ENCODE data around the gene CCL24.
"Not testable (repeated sequence)": the region's sequence is repeated elsewhere in the genome, so short reads cannot be mapped to it uniquely, and the experiment has no call there.

Gene CCL24

GRCh38 chr7:75813781-75814236 is at the start of gene CCL24:
CCL24 (minus strand) TSS chr7:75813806; CDS start chr7:75813715, 91 bp downstream.
- DNase-seq (ENCODE audit: low spot score): no peak

GRCh38 chr7:75861636-75862035 is 48.0 kb upstream of the CCL24 start:
- DNase-seq (ENCODE audit: low spot score): no peak

- no peak for DNase-seq (ENCODE audit: low spot score)
Measured at GRCh38 chr7:75858410-75858809, 44.8 kb upstream of the CCL24 start.

GRCh38 chr7:75856536-75856935 is 42.9 kb upstream of the CCL24 start:
- DNase-seq (ENCODE audit: low spot score): no peak

- DNase-seq (ENCODE audit: low spot score): not testable (repeated sequence)
Measured at GRCh38 chr7:75854813-75855345, 41.3 kb upstream of the CCL24 start.

- no peak for DNase-seq (ENCODE audit: low spot score)
Measured at GRCh38 chr7:75854233-75854632, 40.6 kb upstream of the CCL24 start.

GRCh38 chr7:75850235-75850634 is 36.6 kb upstream of the CCL24 start:
- DNase-seq (ENCODE audit: low spot score): no peak

GRCh38 chr7:75849573-75849972 is 36.0 kb upstream of the CCL24 start:
- DNase-seq (ENCODE audit: low spot score): no peak

- no peak for DNase-seq (ENCODE audit: low spot score)
Measured at GRCh38 chr7:75847707-75848106, 34.1 kb upstream of the CCL24 start.

GRCh38 chr7:75845132-75845531 is 31.5 kb upstream of the CCL24 start:
- DNase-seq (ENCODE audit: low spot score): not testable (repeated sequence)

GRCh38 chr7:75844158-75844557 is 30.6 kb upstream of the CCL24 start:
- DNase-seq (ENCODE audit: low spot score): no peak

GRCh38 chr7:75843613-75844116 is 30.1 kb upstream of the CCL24 start:
- no peak for DNase-seq (ENCODE audit: low spot score)

GRCh38 chr7:75842836-75843446 is 29.3 kb upstream of the CCL24 start:
- no peak for DNase-seq (ENCODE audit: low spot score)

GRCh38 chr7:75840029-75840428 is 26.4 kb upstream of the CCL24 start:
- no peak for DNase-seq (ENCODE audit: low spot score)

GRCh38 chr7:75838281-75838930 is 24.8 kb upstream of the CCL24 start:
- not testable (repeated sequence) for DNase-seq (ENCODE audit: low spot score)

GRCh38 chr7:75836798-75837197 is 23.2 kb upstream of the CCL24 start:
- no peak for DNase-seq (ENCODE audit: low spot score)

- DNase-seq (ENCODE audit: low spot score): no peak
Measured at GRCh38 chr7:75835688-75836285, 22.2 kb upstream of the CCL24 start.

GRCh38 chr7:75833662-75834061 is 20.1 kb upstream of the CCL24 start:
- not testable (repeated sequence) for DNase-seq (ENCODE audit: low spot score)

- no peak for DNase-seq (ENCODE audit: low spot score)
Measured at GRCh38 chr7:75830978-75831377, 17.4 kb upstream of the CCL24 start.

- not testable (repeated sequence) for DNase-seq (ENCODE audit: low spot score)
Measured at GRCh38 chr7:75829656-75830055, 16.1 kb upstream of the CCL24 start.

GRCh38 chr7:75823198-75823910 is 9.7 kb upstream of the CCL24 start:
- no peak for DNase-seq (ENCODE audit: low spot score)

GRCh38 chr7:75820688-75821087 is 7.1 kb upstream of the CCL24 start:
- no peak for DNase-seq (ENCODE audit: low spot score)
